Thyroid gland (tissue), 4 donors: ENCODE measurements around the gene RASGRP3.

ENCODE experiments used
- POLR2A ChIP-seq, 2 donors: fragments of 450-650 bp; IDR thresholded peaks; one replicate each; pipeline ENCODE4 v1.6.1; 2017; ENCODE audit warnings: antibody characterized with exemption in 2 of 2, mild to moderate bottlenecking in 2 of 2, moderate library complexity in 1 of 2
- TF ChIP-seq, protein P1 (sequence below), 6 experiments: fragments of 200-600 bp in 3 of 6; fragments of 450-650 bp in 3 of 6; sonication (generic) in 3 of 6; IDR thresholded peaks; one replicate each; pipeline ENCODE4 v1.5.1; 2016 to 2019; ENCODE audit warnings: antibody characterized with exemption in 6 of 6, mild to moderate bottlenecking in 2 of 6, inconsistent platforms in 1 of 6, moderate library complexity in 1 of 6

- TF ChIP-seq POLR2A (IDR thresholded peaks at IDR 0.05): no peak
- TF ChIP-seq, protein P1, sequence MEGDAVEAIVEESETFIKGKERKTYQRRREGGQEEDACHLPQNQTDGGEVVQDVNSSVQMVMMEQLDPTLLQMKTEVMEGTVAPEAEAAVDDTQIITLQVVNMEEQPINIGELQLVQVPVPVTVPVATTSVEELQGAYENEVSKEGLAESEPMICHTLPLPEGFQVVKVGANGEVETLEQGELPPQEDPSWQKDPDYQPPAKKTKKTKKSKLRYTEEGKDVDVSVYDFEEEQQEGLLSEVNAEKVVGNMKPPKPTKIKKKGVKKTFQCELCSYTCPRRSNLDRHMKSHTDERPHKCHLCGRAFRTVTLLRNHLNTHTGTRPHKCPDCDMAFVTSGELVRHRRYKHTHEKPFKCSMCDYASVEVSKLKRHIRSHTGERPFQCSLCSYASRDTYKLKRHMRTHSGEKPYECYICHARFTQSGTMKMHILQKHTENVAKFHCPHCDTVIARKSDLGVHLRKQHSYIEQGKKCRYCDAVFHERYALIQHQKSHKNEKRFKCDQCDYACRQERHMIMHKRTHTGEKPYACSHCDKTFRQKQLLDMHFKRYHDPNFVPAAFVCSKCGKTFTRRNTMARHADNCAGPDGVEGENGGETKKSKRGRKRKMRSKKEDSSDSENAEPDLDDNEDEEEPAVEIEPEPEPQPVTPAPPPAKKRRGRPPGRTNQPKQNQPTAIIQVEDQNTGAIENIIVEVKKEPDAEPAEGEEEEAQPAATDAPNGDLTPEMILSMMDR (IDR thresholded peaks at IDR 0.05): no peak
Observed at GRCh38 chr2:33457556-33458247, 18.7 kb upstream of the RASGRP3 start.
